Measurements from ENCODE around the gene POU4F3. TPM values are rescaled to one million over a fixed set of nuclear protein-coding genes. Genes with fewer than 3 reads are reported as not detected.

The POU4F3 gene
- total RNA-seq, 1 donor from 2014 or later = not detected

DNA sequence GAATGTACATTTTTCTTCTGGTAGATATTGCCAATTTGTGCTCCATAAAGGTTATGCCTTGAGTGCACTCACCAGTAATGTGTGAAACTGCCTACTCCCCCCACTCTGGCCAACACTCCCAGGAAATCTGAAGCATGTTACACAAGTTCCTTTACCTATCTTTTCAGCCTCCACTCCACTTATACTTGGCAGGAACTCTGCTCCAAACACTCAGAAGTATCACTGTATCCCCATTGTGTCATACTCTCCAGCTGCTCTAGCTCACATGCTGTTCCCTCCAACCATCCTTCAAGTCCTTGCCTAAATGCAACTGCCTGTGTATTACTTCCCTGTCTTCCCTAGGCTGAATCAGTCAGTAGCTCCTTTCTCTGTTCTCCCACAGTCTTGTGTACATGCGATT lies 28.3 kb downstream of the POU4F3 start:
- DNase-seq (ENCODE audit: low spot score in 2 of 2) = no peak
- intact Hi-C loops (cut with DNase I) = no loop called here

DNA sequence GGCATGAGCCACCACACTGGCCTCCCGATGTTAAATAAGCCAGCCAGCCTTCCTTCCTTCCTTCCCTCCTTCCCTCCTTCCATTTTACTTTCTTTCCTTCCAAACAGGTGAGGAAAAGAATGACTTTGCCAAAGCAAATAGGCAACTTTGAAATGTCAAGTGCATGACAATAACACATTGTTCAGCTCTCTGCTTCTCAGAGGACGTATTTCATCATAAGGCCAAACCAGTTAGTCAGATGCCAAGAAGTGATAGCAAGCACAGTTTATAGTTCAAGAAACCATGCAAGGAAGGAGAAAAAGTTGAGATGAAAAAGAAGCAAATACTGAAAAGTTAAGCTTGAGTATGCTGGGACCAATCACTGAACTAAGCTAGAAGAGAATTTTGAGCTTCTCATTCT lies 29.5 kb downstream of the POU4F3 start:
- Histone ChIP-seq H3K4me1 (no peaks in the 10 kb centered on the region), H3K4me3 (no peak overlapping the region), H3K9me3 (no peaks in the 10 kb centered on the region), H3K27ac (no peak overlapping the region), H3K36me3 (no peaks in the 10 kb centered on the region), H3K27me3 (no peaks in the 10 kb centered on the region)
- intact Hi-C loops (cut with DNase I) = no loop called here
- DNase-seq (ENCODE audit: low spot score in 2 of 2) = no peak
- TF ChIP-seq, protein P1, sequence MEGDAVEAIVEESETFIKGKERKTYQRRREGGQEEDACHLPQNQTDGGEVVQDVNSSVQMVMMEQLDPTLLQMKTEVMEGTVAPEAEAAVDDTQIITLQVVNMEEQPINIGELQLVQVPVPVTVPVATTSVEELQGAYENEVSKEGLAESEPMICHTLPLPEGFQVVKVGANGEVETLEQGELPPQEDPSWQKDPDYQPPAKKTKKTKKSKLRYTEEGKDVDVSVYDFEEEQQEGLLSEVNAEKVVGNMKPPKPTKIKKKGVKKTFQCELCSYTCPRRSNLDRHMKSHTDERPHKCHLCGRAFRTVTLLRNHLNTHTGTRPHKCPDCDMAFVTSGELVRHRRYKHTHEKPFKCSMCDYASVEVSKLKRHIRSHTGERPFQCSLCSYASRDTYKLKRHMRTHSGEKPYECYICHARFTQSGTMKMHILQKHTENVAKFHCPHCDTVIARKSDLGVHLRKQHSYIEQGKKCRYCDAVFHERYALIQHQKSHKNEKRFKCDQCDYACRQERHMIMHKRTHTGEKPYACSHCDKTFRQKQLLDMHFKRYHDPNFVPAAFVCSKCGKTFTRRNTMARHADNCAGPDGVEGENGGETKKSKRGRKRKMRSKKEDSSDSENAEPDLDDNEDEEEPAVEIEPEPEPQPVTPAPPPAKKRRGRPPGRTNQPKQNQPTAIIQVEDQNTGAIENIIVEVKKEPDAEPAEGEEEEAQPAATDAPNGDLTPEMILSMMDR (IDR thresholded peaks at IDR 0.05) = no peak

More for the DNA sequence above, 28.3 kb downstream of the POU4F3 start:
- Histone ChIP-seq H3K4me3 (no peak overlapping the region), H3K9me3 (no peaks in the 10 kb centered on the region), H3K27me3 (no peaks in the 10 kb centered on the region), H3K36me3 (no peaks in the 10 kb centered on the region), H3K27ac (no peak overlapping the region), H3K4me1 (no peaks in the 10 kb centered on the region)
- TF ChIP-seq, protein P1 (IDR thresholded peaks at IDR 0.05) = no peak

DNA sequence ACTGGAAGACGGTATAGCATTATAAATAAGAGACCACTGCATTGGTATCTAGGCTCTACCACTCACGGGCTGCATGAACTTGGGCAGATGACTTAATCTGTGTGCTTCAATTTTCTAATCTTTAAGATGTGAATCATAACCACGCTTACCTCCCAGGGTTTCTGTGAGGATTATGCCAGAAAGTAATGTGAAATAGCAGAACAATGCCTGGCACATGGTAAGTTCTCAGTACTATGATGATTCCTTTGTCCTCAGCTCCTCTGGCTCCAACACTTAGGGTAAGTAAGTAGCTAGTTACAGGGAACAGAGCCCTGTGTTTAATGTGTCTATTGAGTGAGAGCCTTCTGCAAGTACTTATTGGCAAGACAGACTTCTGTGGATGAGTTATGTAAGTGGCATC lies 31.1 kb downstream of the POU4F3 start:
- DNase-seq (ENCODE audit: low spot score in 2 of 2) = no peak
- H3K4me1 ChIP-seq = no peaks in the 10 kb centered on the region
- TF ChIP-seq, protein P1 (IDR thresholded peaks at IDR 0.05) = no peak
- no peak overlapping the region for H3K27ac ChIP-seq
- no peaks in the 10 kb centered on the region for H3K27me3 ChIP-seq
- no peaks in the 10 kb centered on the region for H3K36me3 ChIP-seq
- no peak overlapping the region for H3K4me3 ChIP-seq
- no peaks in the 10 kb centered on the region for H3K9me3 ChIP-seq
- intact Hi-C loops (cut with DNase I) = no loop called here

DNA sequence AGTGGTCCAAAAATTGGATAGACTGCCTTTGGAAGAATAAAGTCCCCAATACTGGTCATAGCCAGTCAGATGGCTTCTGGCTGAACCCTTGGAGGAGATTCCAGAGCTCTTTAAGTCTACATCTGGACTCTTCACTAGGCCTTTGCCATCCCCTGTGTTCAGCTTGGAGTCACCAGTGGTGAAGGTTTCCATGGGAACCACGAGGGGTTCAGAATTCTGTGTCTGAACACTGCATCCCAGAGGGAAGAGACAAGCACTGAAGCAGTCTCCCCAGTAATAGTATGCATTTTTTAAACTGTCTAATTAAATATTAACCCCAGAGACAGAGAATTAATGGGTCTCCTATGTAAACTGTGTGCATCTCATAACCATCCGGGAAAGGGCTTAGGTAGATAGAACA lies 38.2 kb downstream of the POU4F3 start:
- no peaks in the 10 kb centered on the region for H3K9me3 ChIP-seq
- no peaks in the 10 kb centered on the region for H3K27me3 ChIP-seq
- no peaks in the 10 kb centered on the region for H3K4me1 ChIP-seq
- H3K4me3 ChIP-seq = no peak overlapping the region
- intact Hi-C loops (cut with DNase I) = no loop called here
- no peak for DNase-seq (ENCODE audit: low spot score in 2 of 2)
- H3K27ac ChIP-seq = no peak overlapping the region
- no peaks in the 10 kb centered on the region for H3K36me3 ChIP-seq
- TF ChIP-seq, protein P1 (IDR thresholded peaks at IDR 0.05) = no peak

DNA sequence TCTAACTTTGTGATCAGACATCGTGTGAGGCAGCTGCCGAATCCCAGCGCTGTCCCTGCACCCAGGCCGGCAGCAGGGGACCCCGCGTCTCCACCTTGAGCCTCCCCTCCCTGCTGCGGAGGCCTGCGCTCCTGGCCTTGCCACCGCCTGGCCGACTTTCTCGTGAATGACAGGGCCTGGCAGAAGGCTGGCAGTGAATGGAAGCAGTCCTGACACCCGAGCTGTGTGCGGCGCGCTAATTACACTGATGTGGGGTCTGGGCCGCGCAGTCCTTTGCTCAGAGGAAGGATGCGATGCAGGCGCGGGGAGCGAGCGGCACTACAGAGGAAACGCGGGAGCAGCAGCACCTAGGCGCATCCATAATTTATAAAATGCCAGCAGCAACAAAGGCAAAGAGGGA lies 40.3 kb downstream of the POU4F3 start:
- no peak for DNase-seq (ENCODE audit: low spot score in 2 of 2)
- intact Hi-C loops (cut with DNase I) = no loop called here

More for the DNA sequence above, 40.3 kb downstream of the POU4F3 start:
- H3K4me1 ChIP-seq = no peaks in the 10 kb centered on the region
- no peaks in the 10 kb centered on the region for H3K36me3 ChIP-seq
- no peak overlapping the region for H3K4me3 ChIP-seq
- no peaks in the 10 kb centered on the region for H3K9me3 ChIP-seq
- H3K27me3 ChIP-seq = no peaks in the 10 kb centered on the region
- TF ChIP-seq, protein P1 (IDR thresholded peaks at IDR 0.05) = no peak
- no peak overlapping the region for H3K27ac ChIP-seq
